HG02981 (cell line): ENCODE results near the gene PAH.
A peak's percentile ranks its signal among the peaks of the same experiment; 100 is the strongest.
"Not testable (repeated sequence)": the region's sequence is repeated elsewhere in the genome, so short reads cannot be mapped to it uniquely, and the experiment has no call there.

Experiments
- ATAC-seq: cut with Tn5 transposase; IDR thresholded peaks from one replicate; pipeline ENCODE4 v1.9.1; 2021; ENCODE audit warnings: mild to moderate bottlenecking, moderate library complexity; ENCODE audit not compliant: unreplicated experiment

The PAH gene

DNA sequence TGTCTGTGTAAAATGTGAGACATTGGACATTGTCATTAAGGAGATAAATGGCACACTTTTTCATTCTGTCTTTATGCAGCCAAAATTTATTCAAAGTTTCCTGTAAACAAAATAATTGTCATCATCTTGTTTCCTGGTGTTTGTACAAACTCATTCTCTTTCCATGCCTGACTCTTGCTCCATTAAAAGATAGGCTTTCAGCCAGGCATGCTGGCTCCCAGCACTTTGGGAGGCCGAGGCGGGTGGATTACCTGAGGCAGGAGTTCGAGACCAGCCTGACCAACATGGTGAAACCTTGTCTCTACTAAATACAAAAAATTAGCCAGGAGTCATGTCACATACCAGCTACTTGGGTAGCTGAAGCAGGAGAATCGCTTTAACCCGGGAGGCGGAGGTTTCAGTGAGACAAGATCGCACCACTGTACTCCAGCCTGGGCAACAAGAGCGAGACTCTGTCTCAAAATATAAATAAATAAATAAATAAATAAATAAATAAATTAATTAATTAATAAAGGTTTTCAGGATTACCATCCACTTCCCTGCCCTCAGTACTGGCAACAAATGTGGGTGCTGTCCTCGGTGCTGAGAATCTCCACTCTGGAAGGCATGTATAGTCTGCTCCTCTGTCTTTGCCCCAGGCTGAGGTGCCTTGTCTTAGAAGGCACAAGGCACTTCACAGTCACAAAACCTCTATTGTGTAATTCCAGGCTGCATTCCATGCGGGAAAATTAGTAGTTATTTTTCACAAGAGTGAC lies 83.2 kb downstream of the PAH start:
- ATAC-seq, result no peak

- not testable (repeated sequence) for ATAC-seq
These were observed 84.2 kb downstream of the PAH start for GRCh38 chr12:102832826-102833225.

DNA sequence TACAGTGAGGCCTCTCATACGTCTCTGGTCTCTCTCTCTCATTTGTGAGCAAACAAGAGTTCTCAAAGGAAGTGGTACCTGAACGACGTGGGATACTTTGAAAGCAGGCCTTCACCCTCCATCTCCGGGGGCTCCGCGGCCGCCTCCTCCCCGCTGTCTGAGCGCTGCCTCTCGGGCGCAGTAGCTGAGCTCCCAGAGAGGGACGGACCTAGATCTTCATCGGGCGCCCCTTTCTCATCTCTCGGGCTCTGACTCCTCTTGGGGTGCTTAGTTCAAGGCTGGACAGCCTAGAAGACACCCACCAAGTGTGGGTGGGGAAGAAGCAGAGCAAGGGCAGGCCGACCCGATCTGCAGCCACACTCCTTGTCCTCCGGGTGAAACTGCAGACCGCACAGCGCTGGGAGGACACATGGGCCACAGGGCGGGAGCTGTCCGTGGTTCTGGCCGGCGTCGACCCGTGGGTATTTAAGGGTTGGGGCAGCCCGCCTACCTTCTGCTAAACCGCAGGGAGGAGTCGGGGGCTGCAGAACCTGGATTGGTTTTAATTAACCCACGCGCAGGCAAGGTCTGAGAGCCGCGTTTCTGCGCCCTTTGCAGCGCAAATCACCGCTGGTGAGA lies 92.7 kb downstream of the PAH start:
- no peak for ATAC-seq

- no peak for ATAC-seq
These were observed 95.9 kb downstream of the PAH start for GRCh38 chr12:102821149-102821548.

DNA sequence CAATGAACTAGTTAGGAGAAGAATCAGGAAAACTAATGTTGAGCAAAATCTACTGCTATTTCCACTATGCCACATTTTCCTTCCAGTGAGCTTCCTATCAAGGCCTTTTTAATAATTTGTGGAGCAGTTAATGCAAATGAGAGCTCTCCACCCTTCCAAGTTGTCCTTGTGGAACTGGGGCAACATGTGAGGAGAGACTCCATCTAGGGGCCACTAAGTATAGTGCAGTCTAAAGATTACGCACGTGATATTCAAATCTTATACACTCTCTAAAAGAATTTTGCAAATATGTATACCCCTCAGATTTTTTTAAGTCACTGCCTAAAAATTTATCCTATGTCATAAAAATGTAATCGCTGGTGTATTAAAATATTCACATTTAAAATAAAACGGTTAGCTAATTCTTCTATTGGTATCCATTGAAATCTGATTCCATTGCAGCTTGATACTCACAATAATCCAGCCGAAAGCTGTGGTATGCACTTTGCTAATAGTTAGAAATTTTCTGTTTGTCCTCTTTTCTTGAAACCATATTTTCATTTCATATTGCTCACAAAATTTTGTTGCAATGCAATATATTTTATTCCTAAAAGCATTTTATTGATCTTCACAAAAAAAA lies 100.1 kb downstream of the PAH start:
- peak; percentile 68 for ATAC-seq

DNA sequence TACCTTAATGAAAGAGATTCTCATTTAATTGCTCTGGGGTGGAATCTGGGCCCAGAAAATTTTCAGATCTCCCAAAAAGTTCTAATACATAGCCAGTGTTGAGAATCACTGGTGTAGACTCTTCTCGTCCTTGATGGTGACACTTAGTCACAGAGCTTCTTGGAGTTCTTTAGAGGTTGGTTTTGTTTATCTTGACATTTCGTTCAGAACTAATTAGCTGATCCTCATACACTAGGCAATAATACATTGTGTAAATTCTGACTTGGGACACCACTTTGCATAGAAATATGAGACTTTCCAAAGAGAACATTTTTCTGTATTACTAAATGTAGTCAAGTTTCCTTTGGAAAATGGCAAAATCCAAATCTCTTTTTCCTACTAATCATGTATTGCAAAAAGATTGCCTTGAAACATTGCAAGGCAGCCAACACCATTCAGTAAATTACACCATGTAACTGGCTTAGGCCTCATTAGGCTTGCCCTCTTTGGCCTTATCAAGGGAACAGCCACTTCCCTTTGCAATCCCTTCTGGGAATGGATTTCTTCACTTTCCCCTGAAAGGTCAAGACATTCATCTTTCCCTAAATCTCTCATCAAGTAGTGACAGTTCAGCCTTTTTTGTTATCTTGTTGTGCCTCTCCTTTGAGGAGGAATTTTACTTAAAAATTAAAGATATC lies 102.2 kb downstream of the PAH start:
- no peak for ATAC-seq

GRCh38 chr12:102812344-102812743 lies 104.7 kb downstream of the PAH start:
- no peak for ATAC-seq

DNA sequence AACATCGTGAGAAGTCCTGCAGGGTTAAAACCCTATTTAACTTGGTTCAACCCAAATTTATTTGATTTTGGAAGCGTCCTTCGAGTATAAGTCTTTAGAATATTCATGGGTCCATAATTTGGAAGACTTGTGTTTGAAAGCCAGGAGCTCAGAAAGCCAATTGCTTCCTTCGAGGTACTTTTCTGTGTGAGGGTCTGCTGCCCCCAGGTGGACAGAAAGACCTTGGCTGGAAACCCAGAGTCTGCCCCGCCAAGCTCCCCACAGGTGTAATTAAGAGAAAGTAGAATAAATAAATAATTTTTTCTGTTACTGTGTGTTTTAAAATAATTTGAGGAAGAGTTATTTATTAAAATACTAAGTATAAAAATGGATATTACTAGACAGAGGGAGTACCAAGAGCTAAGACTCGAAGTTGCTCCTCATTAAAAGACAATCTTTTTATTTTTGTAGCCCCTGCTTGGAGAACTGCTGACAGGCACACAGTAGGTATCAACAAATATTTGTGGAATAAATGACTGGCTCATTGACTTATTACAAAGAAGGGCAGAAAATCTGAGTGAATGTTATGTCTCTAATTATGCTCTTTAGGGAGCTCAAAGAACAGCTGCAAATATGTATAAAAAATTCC lies 105.8 kb downstream of the PAH start:
- no peak for ATAC-seq

DNA sequence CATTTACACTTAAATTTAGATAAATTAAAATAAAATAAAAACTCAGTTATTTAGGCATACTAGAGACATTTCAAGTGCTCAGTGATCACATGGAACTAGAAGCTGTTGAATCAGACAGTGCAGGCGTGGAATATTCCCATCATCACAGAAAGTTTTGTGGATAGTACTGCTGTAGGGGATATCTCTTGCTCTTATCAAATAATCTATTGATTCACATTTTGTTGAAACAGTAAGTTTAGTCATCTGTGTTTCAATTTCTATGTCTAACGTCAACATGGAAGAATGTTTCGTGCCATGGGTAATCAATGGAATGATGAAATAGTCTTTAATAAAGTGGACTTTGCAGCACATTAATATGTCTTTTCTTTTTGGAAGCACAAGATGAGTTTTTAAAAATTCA lies 108.6 kb downstream of the PAH start:
- ATAC-seq, result no peak

DNA sequence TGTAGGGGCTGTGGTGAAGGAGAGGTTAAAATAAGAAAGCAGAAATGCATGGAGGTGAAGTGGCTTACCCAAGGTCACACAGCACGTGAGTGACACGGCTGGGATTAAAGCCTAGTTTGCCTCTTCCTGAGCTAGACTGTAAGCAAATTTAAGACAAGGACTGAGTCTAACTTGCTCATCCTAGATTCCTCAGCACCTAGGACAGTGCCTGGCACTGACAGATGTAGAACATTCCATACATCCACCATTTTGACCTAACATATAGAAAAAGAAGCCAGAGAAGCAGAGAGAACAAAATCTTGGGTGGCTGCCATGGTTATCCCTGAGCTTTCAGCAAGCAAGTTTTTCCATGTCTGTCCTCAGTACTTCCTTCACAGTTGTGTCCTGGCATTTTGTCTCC lies 110.5 kb downstream of the PAH start:
- ATAC-seq, result no peak

DNA sequence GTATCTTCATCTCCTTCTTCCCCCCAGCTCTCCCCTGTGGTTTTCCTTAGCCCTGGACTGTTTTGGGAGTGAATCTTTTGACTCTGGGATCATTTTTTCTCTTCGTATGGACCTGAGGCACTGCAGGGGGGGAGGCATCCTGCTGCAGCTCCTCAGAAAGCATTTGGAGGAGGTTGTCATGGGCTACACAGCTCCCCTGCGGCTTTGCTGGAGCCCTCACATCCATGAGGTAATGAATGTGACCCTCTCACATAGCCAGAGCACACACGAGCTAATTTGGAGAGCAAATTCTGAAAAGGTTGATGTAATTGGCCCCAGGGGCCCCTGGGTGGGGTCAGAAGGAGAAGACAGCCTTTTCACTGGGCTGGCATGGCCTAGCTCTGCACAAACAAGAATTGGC lies 110.9 kb downstream of the PAH start:
- ATAC-seq, result no peak

- no peak for ATAC-seq
These were observed 116.5 kb downstream of the PAH start for GRCh38 chr12:102800565-102800964.

GRCh38 chr12:102799229-102799628 lies 117.8 kb downstream of the PAH start:
- ATAC-seq, result no peak

DNA sequence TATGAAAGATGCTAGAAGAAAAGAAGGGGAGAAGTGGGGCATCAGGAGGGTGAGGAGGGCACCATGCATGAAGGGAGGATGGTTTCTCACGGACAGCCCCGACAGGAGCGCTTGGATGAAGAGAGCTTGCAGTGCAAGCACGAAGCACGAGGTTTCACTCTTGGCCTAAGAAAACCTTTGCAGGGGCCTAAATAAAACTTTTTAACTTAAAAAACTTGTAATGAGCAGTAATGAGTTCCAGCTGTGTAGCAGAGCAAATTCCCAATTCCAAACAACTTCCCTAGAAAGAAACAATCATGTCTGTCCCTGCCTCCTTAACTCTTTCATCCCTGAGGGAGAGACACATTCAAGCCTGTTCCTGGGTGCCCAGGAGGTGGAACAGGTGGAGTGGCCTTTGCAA lies 119.5 kb downstream of the PAH start:
- ATAC-seq, result no peak

- no peak for ATAC-seq
These were observed 123.1 kb downstream of the PAH start for GRCh38 chr12:102793921-102794320.
